ENCODE measurements around the gene HNRNPA0. TPM values are rescaled to one million over a fixed set of nuclear protein-coding genes. Genes with fewer than 3 reads are reported as not detected.

HNRNPA0 gene
- total and polyA plus RNA-seq, 2 experiments from 2014 or later = 15.1 to 39.9 TPM

DNA sequence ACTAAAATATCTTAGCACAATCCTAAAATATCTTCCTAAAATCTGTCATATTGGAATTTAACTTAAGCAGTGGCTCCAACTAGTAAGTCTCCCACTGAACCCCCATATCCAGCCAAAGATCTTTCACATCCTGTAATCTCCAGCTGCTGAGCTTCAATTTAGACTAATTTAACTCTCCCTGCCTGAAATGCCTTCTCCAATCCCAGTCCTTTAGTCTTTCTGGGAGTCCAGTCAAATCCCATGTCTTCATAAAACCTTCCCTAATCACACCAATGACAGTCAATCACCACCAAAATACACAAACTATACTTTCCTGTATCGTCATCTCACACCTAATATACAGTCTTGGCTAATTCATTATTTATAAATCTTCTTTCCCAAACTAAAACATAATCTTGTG, 17.7 kb downstream of the HNRNPA0 start:
- H3K4me3 Mint-ChIP-seq = no peak overlapping the region
- H3K9me3 Mint-ChIP-seq = peaks cover 6% of the 10 kb centered on the region
- Histone ChIP-seq H2AFZ (peak overlapping the region; percentile 68; the same call in 1 of the 2 replicates), H3K4me2 (peak overlapping the region; percentile 85), H3K27me3 (ENCODE audit: insufficient read depth) (no peaks in the 10 kb centered on the region), H3K4me1 (ENCODE audit: insufficient read depth) (peaks cover 17% of the 10 kb centered on the region), H3K4me3 (peak overlapping the region; percentile 67; the same call in 1 of the 2 replicates), H3K9me2 (ENCODE audit: insufficient read depth) (no peaks in the 10 kb centered on the region), H3K27ac (ENCODE audit: low read depth) (peak overlapping the region; percentile 93; the same call in 1 of the 2 replicates), H3K36me3 (ENCODE audit: insufficient read depth) (no peaks in the 10 kb centered on the region), H4K20me1 (replicated peaks; ENCODE audit: insufficient read depth) (no peaks in the 10 kb centered on the region), H3F3A (replicated peaks; ENCODE audit: low read depth) (no peaks in the 10 kb centered on the region), H3K79me2 (replicated peaks; ENCODE audit: insufficient read depth) (peaks cover 33% of the 10 kb centered on the region)
- no peak for DNase-seq (ENCODE audit: low spot score)
- H3K27me3 Mint-ChIP-seq (ENCODE audit: insufficient read depth, low read depth, poor library complexity) = peaks cover 2% of the 10 kb centered on the region
- no peaks in the 10 kb centered on the region for H3K36me3 Mint-ChIP-seq (ENCODE audit: low read depth)
- TF ChIP-seq EZH2phosphoT487 (IDR thresholded peaks at IDR 0.05; ENCODE audit: unreplicated experiment) (no peak), STAT1 (IDR thresholded peaks at IDR 0.05; ENCODE audit: unreplicated experiment) (no peak), NANOG (IDR thresholded peaks at IDR 0.05; ENCODE audit: borderline replicate concordance) (no peak), ZNF331 (CRISPR knock-in tag; IDR thresholded peaks at IDR 0.05; ENCODE audit: low read depth) (no peak), ZNF114 (CRISPR knock-in tag; IDR thresholded peaks at IDR 0.05) (no peak), JUNB (IDR thresholded peaks at IDR 0.05; ENCODE audit: unreplicated experiment) (no peak), CREB1 (CRISPR knock-in tag; IDR thresholded peaks at IDR 0.05; ENCODE audit: low read depth) (no peak), EZH2 (IDR thresholded peaks at IDR 0.05; ENCODE audit: low read depth, unreplicated experiment) (no peak), POLR2AphosphoS5 (IDR thresholded peaks at IDR 0.05; ENCODE audit: low read depth) (no peak)
- TF ChIP-seq, protein P1, sequence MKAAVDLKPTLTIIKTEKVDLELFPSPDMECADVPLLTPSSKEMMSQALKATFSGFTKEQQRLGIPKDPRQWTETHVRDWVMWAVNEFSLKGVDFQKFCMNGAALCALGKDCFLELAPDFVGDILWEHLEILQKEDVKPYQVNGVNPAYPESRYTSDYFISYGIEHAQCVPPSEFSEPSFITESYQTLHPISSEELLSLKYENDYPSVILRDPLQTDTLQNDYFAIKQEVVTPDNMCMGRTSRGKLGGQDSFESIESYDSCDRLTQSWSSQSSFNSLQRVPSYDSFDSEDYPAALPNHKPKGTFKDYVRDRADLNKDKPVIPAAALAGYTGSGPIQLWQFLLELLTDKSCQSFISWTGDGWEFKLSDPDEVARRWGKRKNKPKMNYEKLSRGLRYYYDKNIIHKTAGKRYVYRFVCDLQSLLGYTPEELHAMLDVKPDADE (IDR thresholded peaks at IDR 0.05) = no peak
- TF ChIP-seq, protein P2, sequence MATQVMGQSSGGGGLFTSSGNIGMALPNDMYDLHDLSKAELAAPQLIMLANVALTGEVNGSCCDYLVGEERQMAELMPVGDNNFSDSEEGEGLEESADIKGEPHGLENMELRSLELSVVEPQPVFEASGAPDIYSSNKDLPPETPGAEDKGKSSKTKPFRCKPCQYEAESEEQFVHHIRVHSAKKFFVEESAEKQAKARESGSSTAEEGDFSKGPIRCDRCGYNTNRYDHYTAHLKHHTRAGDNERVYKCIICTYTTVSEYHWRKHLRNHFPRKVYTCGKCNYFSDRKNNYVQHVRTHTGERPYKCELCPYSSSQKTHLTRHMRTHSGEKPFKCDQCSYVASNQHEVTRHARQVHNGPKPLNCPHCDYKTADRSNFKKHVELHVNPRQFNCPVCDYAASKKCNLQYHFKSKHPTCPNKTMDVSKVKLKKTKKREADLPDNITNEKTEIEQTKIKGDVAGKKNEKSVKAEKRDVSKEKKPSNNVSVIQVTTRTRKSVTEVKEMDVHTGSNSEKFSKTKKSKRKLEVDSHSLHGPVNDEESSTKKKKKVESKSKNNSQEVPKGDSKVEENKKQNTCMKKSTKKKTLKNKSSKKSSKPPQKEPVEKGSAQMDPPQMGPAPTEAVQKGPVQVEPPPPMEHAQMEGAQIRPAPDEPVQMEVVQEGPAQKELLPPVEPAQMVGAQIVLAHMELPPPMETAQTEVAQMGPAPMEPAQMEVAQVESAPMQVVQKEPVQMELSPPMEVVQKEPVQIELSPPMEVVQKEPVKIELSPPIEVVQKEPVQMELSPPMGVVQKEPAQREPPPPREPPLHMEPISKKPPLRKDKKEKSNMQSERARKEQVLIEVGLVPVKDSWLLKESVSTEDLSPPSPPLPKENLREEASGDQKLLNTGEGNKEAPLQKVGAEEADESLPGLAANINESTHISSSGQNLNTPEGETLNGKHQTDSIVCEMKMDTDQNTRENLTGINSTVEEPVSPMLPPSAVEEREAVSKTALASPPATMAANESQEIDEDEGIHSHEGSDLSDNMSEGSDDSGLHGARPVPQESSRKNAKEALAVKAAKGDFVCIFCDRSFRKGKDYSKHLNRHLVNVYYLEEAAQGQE (IDR thresholded peaks at IDR 0.05; ENCODE audit: unreplicated experiment) = no peak
- TF ChIP-seq, protein P3, sequence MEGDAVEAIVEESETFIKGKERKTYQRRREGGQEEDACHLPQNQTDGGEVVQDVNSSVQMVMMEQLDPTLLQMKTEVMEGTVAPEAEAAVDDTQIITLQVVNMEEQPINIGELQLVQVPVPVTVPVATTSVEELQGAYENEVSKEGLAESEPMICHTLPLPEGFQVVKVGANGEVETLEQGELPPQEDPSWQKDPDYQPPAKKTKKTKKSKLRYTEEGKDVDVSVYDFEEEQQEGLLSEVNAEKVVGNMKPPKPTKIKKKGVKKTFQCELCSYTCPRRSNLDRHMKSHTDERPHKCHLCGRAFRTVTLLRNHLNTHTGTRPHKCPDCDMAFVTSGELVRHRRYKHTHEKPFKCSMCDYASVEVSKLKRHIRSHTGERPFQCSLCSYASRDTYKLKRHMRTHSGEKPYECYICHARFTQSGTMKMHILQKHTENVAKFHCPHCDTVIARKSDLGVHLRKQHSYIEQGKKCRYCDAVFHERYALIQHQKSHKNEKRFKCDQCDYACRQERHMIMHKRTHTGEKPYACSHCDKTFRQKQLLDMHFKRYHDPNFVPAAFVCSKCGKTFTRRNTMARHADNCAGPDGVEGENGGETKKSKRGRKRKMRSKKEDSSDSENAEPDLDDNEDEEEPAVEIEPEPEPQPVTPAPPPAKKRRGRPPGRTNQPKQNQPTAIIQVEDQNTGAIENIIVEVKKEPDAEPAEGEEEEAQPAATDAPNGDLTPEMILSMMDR (conservative IDR thresholded peaks at IDR 0.05; ENCODE audit: low read depth in 2 of 2) = no peak
- TF ChIP-seq, protein P4, sequence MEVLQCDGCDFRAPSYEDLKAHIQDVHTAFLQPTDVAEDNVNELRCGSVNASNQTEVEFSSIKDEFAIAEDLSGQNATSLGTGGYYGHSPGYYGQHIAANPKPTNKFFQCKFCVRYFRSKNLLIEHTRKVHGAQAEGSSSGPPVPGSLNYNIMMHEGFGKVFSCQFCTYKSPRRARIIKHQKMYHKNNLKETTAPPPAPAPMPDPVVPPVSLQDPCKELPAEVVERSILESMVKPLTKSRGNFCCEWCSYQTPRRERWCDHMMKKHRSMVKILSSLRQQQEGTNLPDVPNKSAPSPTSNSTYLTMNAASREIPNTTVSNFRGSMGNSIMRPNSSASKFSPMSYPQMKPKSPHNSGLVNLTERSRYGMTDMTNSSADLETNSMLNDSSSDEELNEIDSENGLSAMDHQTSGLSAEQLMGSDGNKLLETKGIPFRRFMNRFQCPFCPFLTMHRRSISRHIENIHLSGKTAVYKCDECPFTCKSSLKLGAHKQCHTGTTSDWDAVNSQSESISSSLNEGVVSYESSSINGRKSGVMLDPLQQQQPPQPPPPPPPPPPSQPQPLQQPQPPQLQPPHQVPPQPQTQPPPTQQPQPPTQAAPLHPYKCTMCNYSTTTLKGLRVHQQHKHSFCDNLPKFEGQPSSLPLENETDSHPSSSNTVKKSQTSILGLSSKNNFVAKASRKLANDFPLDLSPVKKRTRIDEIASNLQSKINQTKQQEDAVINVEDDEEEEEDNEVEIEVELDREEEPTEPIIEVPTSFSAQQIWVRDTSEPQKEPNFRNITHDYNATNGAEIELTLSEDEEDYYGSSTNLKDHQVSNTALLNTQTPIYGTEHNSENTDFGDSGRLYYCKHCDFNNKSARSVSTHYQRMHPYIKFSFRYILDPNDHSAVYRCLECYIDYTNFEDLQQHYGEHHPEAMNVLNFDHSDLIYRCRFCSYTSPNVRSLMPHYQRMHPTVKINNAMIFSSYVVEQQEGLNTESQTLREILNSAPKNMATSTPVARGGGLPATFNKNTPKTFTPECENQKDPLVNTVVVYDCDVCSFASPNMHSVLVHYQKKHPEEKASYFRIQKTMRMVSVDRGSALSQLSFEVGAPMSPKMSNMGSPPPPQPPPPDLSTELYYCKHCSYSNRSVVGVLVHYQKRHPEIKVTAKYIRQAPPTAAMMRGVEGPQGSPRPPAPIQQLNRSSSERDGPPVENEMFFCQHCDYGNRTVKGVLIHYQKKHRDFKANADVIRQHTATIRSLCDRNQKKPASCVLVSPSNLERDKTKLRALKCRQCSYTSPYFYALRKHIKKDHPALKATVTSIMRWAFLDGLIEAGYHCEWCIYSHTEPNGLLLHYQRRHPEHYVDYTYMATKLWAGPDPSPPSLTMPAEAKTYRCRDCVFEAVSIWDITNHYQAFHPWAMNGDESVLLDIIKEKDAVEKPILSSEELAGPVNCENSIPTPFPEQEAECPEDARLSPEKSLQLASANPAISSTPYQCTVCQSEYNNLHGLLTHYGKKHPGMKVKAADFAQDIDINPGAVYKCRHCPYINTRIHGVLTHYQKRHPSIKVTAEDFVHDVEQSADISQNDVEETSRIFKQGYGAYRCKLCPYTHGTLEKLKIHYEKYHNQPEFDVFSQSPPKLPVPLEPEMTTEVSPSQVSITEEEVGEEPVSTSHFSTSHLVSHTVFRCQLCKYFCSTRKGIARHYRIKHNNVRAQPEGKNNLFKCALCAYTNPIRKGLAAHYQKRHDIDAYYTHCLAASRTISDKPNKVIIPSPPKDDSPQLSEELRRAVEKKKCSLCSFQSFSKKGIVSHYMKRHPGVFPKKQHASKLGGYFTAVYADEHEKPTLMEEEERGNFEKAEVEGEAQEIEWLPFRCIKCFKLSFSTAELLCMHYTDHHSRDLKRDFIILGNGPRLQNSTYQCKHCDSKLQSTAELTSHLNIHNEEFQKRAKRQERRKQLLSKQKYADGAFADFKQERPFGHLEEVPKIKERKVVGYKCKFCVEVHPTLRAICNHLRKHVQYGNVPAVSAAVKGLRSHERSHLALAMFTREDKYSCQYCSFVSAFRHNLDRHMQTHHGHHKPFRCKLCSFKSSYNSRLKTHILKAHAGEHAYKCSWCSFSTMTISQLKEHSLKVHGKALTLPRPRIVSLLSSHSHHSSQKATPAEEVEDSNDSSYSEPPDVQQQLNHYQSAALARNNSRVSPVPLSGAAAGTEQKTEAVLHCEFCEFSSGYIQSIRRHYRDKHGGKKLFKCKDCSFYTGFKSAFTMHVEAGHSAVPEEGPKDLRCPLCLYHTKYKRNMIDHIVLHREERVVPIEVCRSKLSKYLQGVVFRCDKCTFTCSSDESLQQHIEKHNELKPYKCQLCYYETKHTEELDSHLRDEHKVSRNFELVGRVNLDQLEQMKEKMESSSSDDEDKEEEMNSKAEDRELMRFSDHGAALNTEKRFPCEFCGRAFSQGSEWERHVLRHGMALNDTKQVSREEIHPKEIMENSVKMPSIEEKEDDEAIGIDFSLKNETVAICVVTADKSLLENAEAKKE (CRISPR knock-in tag; IDR thresholded peaks at IDR 0.05) = no peak
- no peak overlapping the region for H3K27ac Mint-ChIP-seq
- ATAC-seq = no peak
- H3K4me1 Mint-ChIP-seq = peaks cover 21% of the 10 kb centered on the region; the same call in 2 of the 3 replicates

Measured in GM23338 (cell line).